Stimulated activated CD8-positive, alpha-beta memory T cell treated with anti-CD3 and anti-CD28 coated beads, Interleukin-4, amount 100 ng/mL, for 24 hours (primary cell): ENCODE results near the gene LPIN2.
"Not testable (repeated sequence)": the region's sequence is repeated elsewhere in the genome, so short reads cannot be mapped to it uniquely, and the experiment has no call there.

Experiments
- DNase-seq: peaks from one replicate; pipeline ENCODE4 v3.0.0-alpha.2; 2020; ENCODE audit warnings: low read depth

The LPIN2 gene

DNA sequence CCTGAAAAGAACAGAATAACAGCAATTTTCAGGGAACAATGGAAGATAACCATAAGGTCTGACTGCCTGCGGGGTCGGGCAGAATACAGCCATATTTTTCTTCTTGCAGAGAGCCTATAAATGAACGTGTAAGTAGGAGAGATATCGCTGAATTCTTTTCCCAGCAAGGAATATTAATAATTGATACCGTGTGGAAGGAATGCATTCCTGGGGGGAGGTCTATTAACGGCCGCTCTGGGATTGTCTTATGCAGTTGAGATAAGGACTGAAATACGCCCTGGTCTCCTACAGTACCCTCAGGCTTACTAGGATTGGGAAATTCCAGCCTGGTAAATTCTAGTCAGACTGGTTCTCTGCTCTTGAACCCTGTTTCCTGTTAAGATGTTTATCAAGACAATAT lies 9.2 kb downstream of the LPIN2 start:
- DNase-seq, result not testable (repeated sequence)

DNA sequence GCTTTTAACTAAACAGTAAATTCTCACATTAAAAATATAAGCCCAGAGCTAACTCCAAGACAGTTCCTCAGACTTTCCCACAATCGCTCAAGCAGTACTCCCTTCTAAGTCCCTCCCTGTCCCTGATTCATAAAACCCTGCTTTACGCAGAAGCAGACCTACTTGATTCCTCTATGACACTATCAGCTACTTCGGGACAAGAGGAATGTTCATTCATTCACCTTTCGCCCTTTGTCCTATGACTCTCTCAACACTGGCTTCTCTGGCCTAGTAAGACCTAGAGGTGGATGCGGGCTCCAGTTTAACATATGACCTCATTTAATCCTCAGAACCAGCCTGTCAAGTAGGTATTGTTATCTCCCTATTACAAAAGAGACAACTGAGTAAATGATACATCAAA lies 10.2 kb downstream of the LPIN2 start:
- no peak for DNase-seq

DNA sequence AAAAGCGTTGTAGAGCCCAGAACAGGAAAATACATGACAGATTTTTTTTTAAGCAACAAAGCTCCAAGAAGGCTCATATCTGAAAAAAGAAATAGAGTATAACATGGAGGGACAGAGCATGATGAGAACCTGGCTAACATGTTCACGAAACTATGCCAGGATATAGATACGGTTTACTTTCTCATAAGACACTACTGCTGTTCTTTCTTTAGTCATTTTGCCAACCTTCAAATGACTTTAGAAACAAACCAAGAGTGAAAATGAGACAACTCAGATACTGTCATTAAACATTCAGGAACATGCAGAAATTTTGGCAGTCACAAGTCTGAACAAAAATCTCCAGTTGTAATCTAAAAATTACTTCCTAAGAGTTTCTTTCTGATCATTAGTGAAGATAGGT lies 14.3 kb downstream of the LPIN2 start:
- DNase-seq, result no peak

DNA sequence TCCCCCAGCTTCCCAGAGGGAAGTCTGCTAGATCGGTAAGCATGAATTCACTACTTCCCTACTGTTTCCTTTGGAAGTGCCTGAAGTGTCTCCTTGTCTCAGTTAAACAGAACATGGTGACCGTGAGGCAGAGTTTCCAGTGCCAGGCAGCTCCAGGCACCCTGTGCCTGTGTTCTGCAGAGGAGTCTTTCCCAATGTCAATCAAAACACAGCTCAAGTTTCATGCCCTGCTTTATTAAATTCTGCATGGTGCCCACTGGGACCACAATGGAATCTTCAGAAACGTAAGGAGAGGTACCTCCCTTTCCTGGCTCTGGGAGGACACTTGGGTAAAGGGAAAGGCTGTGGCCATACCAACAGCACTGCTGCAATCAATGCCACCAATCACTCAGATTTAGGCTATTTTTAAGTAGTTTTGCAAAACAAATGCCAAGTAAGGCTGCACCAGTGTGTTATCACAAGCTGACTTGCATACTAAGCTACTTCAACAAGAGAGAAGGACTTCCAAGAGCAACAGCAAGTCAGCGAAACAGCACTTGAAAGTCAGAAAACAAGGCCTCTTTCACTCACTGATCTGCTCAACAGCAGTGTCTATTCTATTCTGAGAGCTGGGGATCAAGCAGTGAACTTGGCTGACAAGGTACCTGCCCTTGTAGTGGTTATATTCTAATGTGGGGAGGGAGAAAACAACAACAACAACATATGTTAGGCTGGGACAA lies 14.9 kb downstream of the LPIN2 start:
- no peak for DNase-seq

DNA sequence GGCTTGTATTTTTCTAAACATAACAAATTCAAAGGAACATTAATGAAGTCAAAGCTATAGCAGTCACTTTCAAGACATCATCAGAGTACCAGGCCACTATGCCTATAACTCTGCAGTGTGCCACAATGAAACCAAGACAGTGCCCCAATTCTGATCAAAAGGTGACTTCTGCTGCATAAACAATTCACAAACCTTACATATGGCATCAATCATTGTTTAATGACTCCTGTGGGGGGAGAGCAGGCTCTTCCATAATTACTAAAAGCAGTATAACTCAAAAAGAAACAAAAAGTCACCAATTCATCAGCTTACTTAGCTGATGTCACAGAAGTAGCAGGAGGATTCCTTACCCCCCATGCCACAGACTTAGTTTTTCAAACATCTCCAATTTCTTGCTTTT lies 15.5 kb downstream of the LPIN2 start:
- DNase-seq, result no peak

DNA sequence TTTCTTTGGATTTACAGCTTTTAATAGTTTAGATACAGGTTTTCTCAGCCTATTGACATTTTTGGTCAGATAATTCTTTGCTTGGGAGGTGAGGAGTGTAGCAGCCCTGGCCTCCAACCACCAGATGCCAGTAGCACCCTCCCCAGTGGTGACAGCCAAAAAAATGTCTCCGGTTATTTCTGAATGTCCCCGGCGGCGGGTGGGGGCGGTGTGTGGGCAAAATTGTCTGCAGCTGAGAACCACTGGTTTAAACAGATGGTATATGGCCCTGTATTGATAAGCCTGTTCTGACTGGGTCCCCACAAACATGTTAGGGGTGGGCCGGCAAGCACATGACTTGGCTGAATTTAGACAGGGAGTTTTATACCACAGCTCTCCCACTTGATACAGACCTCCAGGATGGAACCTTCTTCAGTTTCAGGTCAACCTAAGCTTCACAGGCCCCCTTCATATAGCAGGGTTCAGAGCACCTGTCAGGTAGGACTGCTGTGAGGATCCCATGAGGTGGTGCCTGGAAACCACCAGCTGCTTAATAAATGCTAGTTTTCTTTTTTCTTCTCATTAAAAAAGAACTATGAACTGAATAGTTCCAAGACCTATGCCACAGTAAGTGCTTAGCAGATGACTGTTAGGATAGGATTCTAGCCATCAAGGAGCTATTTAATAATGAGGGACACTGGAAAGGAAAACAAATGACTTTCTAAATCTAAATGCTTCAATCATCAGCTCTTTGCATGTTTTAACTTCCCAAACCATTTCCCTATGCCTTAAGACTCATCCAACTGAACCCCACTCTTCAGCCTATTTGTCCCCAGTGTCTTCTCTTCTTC lies 18.1 kb downstream of the LPIN2 start:
- peak; percentile 58 for DNase-seq

DNA sequence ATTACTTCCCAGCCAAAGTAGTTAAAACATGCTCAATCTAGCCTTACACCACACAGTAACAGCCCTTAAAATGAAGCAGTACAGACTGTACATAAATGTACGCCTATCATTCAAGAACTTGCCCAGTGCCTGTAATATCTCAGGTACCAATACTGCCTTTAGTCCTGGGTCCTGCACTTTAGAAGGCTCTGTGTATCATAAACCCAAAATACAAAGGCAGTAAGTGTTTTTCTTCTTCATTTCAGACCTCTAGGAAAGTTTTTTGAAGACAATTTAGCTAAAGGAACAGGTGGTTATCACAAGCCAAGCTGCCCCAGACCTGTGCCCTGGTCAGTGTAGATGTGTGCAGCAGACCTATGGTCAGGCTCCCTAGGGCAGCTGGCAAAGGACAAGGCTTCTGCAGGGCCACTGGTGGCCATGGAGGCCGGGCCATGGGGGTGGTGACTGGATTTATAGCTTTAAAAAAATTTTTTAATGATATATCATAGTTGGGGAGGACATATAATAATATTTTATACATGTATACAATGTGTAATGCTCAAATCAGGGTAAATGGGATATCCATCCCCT lies 18.8 kb downstream of the LPIN2 start:
- no peak for DNase-seq

DNA sequence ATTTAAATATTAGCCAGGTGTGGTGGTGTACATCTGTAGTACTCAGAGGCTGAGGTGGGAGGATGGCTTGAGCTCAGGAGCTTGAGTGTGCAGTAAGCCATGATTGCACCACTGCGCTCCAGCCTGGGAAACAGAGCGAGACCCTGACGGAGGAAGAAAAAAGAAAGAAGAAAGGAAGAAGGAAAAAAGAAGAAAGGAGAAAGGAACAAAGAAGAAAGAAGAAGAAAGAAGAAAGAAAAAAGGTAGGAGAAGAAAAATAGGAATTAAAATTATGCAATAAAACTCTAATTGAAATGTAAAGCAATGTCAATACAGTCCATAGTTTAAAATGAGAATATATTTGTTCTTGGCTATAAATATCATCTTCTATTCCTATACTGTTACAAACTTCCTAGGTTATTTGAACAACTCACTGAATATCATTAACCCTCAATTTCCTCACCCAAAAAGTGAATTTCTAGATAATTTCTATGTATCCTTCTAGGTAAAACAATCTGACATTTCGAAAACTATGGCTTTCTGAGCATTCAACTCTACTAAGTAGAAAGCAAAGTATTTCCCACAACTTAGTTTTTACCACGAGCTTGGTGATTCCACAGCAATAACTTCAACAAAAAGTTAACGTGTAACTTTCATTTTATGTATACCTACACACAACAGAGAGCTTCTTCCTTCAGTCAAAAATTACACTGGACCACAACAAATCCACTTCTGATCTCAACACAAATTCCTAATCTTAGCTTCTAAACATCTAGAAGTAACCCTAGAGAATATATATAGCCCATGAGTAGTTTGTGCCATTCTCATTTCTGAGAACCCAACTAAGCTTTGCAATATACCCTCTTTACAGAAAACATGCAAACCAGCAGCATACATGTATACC lies 19.7 kb downstream of the LPIN2 start:
- no peak for DNase-seq

DNA sequence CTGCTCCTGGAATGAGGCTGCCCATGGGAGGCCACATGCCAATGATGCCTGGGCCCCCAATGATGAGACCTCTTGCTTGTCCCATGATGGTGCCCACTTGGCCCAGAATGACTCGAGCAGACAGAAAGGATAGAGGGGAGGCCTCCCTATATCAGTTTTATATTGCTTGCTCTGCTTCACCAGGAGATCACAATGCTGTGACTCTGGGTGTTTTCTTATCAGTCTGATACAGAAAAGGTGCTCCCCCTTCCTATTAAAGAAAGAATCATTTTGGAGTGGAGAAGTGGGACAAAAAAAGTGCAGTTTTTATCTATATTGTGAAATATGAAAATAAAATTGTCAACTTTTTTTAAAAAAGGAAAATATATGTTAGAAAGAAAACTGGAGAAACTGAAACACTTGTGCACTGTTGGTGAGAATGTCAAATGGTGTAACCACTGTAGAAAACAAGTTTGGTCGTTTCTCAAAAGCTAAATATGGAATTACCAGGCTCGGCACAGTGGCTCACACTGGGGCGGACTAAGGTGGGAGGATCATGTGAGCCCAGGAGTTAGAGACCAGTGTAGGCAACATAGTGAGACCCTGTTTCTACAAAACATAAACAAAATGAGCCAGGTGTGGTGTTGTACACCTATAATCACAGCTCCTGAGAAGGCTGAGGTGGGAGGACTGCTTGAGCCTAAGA lies 21.8 kb downstream of the LPIN2 start:
- DNase-seq, result no peak

DNA sequence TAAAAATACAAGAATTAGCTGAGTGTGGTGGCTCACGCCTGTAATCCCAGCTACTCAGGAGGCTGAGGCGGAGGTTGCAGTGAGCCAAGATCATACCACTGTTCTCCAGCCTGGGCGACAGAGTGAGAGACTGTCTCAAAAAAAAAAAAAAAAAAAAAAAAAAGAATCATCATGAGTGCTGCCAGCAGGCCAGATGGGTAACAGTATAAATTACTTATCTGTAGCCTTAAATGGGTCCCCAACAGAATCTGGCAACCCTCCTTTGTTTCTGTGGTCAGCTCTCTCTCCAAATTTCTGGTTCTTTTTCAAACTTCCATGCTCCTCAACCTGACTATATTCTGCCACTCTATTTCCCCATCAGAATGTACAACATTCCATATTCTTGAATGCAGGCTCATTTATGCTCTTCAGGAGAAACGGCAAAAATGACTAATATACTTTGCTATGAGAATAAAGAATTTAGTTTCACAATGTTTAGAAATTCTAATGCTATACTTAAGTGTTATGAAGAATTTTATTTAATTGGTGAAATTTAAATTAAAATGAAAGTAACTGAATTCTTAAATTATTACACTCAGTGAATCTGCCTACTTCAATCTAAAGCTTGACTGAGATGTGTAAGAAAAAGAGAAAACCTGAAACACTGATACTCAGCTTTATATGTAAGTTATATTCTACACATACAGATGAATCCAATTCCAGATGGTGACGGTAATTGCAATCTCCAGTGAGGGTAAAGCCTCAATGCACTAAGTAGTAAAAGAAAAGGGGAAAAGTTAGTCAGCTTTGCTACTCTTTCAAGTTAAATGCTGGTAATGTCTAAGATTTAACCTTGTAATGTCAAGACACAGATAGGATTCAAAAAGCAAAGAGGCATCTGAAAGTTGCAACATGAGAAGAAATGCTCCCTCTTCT lies 24.8 kb downstream of the LPIN2 start:
- DNase-seq, result no peak

DNA sequence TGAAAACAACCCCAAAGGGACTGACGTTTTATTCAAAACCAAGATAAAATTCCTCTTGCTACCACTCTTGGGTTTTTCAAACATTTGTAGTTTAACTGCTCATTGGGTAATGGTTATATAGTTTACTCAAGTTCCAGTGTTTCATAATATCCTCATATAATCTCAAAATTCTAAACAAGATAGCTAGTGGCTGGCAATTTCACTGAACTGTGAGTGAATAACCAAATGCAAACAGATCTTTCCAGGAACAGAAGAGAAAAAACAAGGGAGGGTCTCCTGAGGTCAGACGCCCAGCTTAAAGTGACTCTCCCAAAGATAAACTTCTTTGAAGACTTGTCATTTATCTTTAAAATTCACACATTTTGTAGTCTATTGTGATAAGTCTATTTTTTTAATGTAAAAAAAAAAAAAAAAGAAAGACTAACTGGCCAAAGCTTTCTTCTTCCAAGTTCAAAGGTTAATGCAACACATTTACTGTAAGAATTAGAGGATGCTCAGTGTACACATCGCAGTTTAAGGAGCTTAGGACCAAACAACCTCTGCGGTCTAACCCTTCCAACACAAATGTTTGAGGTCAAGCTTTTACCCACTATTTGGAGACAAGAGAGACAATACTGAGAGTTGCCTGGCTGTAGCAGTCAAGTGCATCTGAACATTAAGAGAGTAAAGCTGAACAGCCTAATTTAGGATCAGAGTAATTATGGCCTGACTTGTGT lies 26.6 kb downstream of the LPIN2 start:
- DNase-seq, result no peak

DNA sequence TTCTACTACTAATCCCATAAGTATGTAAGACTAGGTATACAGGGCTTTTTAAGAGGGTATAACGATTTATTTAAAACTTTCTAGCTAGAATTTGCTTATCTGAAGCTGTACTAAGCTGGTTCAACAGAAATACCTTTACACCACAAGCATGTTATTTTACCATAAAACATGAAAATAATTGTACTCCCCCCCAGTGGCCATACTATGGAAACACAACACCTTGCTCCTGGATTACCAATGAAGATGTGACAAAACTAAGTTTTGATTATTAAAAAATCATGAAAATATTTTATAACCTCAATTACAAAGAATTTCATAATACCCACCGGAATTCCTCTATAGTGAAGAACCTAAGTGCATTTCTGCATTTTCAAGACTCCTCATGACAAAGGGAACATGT lies 27.3 kb downstream of the LPIN2 start:
- DNase-seq, result no peak

DNA sequence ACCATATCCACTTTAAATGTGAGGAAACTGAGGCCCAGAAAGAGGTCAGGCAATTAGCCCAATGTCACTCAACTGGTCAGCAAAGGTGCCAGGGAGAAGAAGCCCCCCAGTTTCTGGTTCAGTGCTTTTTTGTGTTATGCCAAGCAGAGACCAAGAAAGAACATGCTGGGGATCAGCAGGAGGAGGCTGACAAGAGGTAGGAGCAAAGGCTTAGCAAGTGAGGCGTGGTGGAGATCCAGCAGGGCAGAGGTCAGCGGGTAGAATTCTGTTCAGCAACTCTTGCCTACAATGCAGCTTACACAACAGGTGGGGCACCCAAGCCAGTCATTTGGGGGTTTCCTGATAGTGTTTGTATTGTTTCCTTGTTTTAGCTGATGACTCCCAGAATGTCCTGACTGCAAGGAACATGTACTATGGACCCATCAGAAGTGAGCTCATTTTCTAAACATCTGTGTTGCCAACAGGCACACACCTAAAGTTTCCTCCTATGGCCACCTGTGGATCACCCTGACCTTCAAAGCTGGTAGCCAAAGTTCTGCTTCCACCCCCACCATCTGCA lies 28.2 kb downstream of the LPIN2 start:
- DNase-seq, result no peak

DNA sequence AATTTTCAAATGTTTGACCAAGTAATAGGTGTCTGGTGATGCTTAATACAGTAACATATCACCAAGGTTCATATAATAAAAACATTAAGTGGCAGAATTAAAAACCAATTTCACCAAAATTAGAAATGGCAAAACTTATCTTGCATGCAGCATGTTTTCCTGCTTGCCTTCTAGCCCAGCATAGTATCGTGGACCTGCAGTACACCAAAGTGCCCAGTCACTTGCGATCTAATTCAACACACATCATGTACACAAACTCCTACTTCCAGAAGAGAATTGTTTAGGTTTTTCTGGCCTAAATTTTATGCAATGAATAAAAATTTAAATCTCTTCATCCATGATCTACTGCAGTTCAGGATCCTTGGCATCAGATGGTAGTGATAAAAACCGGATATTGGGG lies 28.9 kb downstream of the LPIN2 start:
- no peak for DNase-seq

DNA sequence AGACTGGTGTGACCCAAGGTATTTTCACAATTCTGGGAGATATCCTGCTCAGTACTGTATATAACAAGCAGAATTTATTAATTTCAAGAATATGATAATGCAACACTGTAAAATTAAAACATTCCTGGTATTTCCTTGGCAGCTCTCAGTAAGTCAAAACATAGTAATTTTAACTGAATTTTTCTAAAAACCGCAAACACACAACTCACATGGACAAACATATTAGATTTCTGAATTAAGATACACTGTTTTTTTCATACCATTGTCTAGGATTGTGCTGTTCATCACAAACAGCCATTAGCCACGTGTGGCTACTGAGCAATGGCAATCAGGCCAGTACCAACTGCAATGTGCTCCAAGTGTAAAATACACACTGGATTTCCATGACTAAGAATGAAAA lies 29.6 kb downstream of the LPIN2 start:
- DNase-seq, result no peak

DNA sequence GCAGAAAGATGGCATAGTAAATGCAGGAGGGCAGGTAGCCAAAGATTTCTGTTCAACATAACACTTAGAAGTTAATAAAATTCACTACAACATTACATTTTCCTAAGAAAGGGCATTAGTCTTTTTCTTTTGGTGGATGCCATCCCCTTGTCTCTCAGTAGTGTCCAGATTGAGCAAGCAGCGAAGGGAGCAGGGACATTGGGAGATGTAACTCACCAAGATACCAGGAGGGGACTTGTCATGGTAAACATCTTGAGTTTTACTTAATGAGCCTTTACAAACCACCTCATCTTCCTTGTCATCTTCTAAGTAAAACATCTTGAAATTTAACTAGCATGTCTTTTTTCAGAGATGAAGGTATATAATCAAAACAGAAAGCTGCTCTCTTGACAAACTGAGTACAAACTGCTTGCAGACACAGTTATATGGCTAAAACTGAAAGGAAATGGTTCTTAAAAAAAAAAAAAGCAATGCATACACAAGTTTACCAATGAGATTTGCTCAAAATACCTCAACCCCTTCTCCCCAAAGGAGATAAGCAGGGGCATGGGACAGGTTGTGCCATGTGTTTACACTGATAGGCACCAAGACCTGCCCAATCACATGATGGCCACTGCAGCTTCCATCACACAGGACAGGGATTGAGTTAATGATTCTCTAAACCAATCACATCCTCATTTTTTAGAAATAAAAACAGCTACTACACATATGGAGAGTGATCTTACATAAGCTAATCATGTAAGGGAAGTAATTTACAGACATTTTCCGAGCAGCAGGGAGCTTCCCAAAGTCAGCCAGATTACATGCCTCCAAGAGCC lies 30.3 kb downstream of the LPIN2 start:
- no peak for DNase-seq

DNA sequence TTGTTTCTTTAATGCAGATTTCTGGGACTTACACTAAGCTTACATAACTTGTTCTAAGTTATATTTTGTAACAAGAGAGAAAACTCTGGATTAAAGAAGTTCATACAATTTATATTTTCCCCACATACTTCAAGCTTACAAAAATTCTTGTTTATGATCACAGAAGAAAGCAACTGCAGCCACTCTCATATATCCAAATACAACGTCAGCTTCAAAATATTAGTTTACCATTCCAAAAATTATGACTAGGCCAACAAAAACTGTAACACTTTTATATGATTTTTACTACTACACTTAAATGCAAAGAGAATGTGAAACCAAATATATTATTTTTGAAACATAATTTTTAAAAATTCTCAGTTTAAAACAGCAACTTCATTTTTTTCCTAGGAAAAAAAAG lies 30.9 kb downstream of the LPIN2 start:
- DNase-seq, result no peak

DNA sequence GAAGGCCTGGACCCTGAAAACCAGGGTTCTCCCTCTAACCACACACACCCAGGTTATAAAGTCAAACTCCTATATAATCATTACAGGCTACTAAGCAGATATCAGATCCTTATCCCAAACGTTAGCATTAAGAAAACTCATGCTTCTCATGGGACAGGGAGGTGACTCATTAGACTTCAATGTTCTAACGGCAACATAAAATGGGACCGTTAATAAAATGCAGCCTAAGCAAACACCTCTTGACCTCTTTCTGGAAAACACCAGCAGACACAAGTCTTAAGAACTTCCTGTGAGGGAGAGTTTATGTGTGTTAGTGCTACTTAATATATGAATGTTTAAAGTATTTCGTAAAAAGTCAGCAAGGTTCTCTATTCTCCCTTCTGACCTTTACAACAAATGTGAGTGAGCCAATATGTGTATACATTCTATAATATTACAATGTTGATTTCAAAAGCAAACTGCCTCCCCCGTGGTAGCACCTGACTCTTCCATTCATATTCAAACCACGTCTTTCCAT lies 31.7 kb downstream of the LPIN2 start:
- no peak for DNase-seq
